NCI-H748 (cell line): ENCODE results near the gene CHST15.

Experiments
- DNase-seq: peaks from one replicate; lab custom pipeline; 2025; ENCODE audit not compliant: unreplicated experiment; lab: John Stamatoyannopoulos, UW

CHST15 gene

GRCh38 chr10:124092860-124093773, at the start of gene CHST15:
TSS of gene CHST15 (minus strand) at chr10:124093598. CDS start at chr10:124046212, 47,386 bp downstream.
- DNase-seq: peak; percentile 52

- no peak for DNase-seq
Measured at GRCh38 chr10:124142960-124143359, 49.6 kb upstream of the CHST15 start.

- DNase-seq: no peak
Measured at GRCh38 chr10:124142006-124142739, 48.8 kb upstream of the CHST15 start.

- DNase-seq: no peak
Measured at GRCh38 chr10:124138883-124139348, 45.5 kb upstream of the CHST15 start.

GRCh38 chr10:124138195-124138882, 44.9 kb upstream of the CHST15 start:
- no peak for DNase-seq

GRCh38 chr10:124134251-124134893, 41.0 kb upstream of the CHST15 start:
- DNase-seq: no peak

- DNase-seq: no peak
Measured at GRCh38 chr10:124132876-124133275, 39.5 kb upstream of the CHST15 start.

- DNase-seq: no peak
Measured at GRCh38 chr10:124132306-124132705, 38.9 kb upstream of the CHST15 start.

- no peak for DNase-seq
Measured at GRCh38 chr10:124131172-124131571, 37.8 kb upstream of the CHST15 start.

- no peak for DNase-seq
Measured at GRCh38 chr10:124130198-124130900, 37.0 kb upstream of the CHST15 start.

GRCh38 chr10:124129471-124129870, 36.1 kb upstream of the CHST15 start:
- no peak for DNase-seq

GRCh38 chr10:124128811-124129145, 35.4 kb upstream of the CHST15 start:
- no peak for DNase-seq

- peak; percentile 17 for DNase-seq
Measured at GRCh38 chr10:124127965-124128810, 34.8 kb upstream of the CHST15 start.

GRCh38 chr10:124127563-124127962, 34.2 kb upstream of the CHST15 start:
- no peak for DNase-seq

- no peak for DNase-seq
Measured at GRCh38 chr10:124126983-124127385, 33.6 kb upstream of the CHST15 start.

- no peak for DNase-seq
Measured at GRCh38 chr10:124126145-124126982, 33.0 kb upstream of the CHST15 start.

- no peak for DNase-seq
Measured at GRCh38 chr10:124125305-124126116, 32.1 kb upstream of the CHST15 start.

- DNase-seq: no peak
Measured at GRCh38 chr10:124124769-124125161, 31.4 kb upstream of the CHST15 start.
